Muscle of arm (tissue), 14 donors: Measurements from ENCODE around the gene TIA1. TPM values are rescaled to one million over a fixed set of nuclear protein-coding genes. Genes with fewer than 3 reads are reported as not detected.
"Not testable (repeated sequence)": the region's sequence is repeated elsewhere in the genome, so short reads cannot be mapped to it uniquely, and the experiment has no call there.

Experiments
- DNase-seq: peaks from one replicate; pipeline ENCODE4 v3.0.0-alpha.2; 2013
- long read RNA-seq, 11 donors: transcript quantifications; one replicate each; lab custom pipeline, GENCODE V29; 2026
- polyA plus RNA-seq, 12 donors: library from polyadenylated mRNA; unstranded; fragments of 120-200 nt; gene quantifications; one replicate each; pipeline ENCODE4 v1.2.1, GENCODE V29; 2013; ENCODE audit not compliant: insufficient read length in 12 of 12

Gene TIA1, protein sequence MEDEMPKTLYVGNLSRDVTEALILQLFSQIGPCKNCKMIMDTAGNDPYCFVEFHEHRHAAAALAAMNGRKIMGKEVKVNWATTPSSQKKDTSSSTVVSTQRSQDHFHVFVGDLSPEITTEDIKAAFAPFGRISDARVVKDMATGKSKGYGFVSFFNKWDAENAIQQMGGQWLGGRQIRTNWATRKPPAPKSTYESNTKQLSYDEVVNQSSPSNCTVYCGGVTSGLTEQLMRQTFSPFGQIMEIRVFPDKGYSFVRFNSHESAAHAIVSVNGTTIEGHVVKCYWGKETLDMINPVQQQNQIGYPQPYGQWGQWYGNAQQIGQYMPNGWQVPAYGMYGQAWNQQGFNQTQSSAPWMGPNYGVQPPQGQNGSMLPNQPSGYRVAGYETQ
- polyA plus RNA-seq, result 100 to 1,000 TPM in 11 of 12 donors, not detected in 1; 126 to 347 (median 208) TPM
- long read RNA-seq, donor 1, full-length matches to known transcripts, result 35 of 35 reads
- long read RNA-seq, donor 1, partial matches to known transcripts, result 0 of 35 reads
- long read RNA-seq, donor 1, other reads (novel, unspliced or antisense), result 0 of 35 reads
- long read RNA-seq, donor 2, full-length matches to known transcripts, result 22 of 55 reads
- long read RNA-seq, donor 2, partial matches to known transcripts, result 33 of 55 reads
- long read RNA-seq, donor 2, other reads (novel, unspliced or antisense), result 0 of 55 reads
- long read RNA-seq, donor 3, full-length matches to known transcripts, result 11 of 21 reads
- long read RNA-seq, donor 3, partial matches to known transcripts, result 0 of 21 reads
- long read RNA-seq, donor 3, other reads (novel, unspliced or antisense), result 10 of 21 reads
- long read RNA-seq, donor 4, full-length matches to known transcripts, result 10 of 10 reads
- long read RNA-seq, donor 4, partial matches to known transcripts, result 0 of 10 reads
- long read RNA-seq, donor 4, other reads (novel, unspliced or antisense), result 0 of 10 reads
- long read RNA-seq, donor 5, full-length matches to known transcripts, result 23 of 23 reads
- long read RNA-seq, donor 5, partial matches to known transcripts, result 0 of 23 reads
- long read RNA-seq, donor 5, other reads (novel, unspliced or antisense), result 0 of 23 reads
- long read RNA-seq, donor 6, full-length matches to known transcripts, result 11 of 11 reads
- long read RNA-seq, donor 6, partial matches to known transcripts, result 0 of 11 reads
- long read RNA-seq, donor 6, other reads (novel, unspliced or antisense), result 0 of 11 reads
- long read RNA-seq, donor 7, full-length matches to known transcripts, result 19 of 19 reads
- long read RNA-seq, donor 7, partial matches to known transcripts, result 0 of 19 reads
- long read RNA-seq, donor 7, other reads (novel, unspliced or antisense), result 0 of 19 reads
- long read RNA-seq, donor 8, full-length matches to known transcripts, result 23 of 36 reads
- long read RNA-seq, donor 8, partial matches to known transcripts, result 13 of 36 reads
- long read RNA-seq, donor 8, other reads (novel, unspliced or antisense), result 0 of 36 reads
- long read RNA-seq, donor 9, full-length matches to known transcripts, result 15 of 15 reads
- long read RNA-seq, donor 9, partial matches to known transcripts, result 0 of 15 reads
- long read RNA-seq, donor 9, other reads (novel, unspliced or antisense), result 0 of 15 reads
- long read RNA-seq, donor 10, full-length matches to known transcripts, result 15 of 15 reads
- long read RNA-seq, donor 10, partial matches to known transcripts, result 0 of 15 reads
- long read RNA-seq, donor 10, other reads (novel, unspliced or antisense), result 0 of 15 reads
- long read RNA-seq, donor 11, full-length matches to known transcripts, result 21 of 21 reads
- long read RNA-seq, donor 11, partial matches to known transcripts, result 0 of 21 reads
- long read RNA-seq, donor 11, other reads (novel, unspliced or antisense), result 0 of 21 reads

DNA sequence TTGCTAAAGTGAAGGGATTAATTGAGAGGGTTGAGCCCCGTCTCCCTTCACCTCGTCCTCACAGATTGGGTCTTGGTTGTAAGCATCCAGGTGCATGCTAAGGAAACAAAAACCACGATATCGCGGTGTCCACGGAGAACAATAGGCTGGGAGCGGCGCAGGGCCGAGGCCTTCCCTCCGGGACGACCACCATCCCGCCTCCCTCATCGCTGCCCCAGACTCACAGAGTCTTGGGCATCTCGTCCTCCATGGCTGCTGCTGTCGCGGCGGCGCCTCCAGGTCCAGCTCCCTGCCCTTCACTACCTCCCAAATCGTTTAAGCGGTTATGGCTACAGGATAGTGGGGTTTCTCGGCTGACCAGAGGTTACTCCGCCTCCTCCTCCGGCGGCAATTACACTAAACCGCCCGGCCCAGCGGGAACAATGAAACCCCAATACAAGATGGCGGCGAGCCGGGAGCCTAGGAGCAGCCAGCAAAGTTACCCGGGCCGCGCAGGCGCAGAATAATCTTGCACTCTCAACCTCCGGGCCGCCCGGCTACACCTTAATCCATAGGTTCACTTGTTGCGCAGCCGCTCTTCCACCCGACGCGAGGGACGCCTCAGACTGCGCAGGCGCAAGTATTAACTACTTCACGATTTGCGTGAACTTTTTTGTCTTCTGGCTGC is at the start of gene TIA1:
TIA1 (minus strand) TSS at position 448 of the 667 bp plus-strand sequence; CDS start at position 250, 198 bp downstream.
- DNase-seq, result peak; percentile 99

- not testable (repeated sequence) for DNase-seq
These were observed 49.4 kb upstream of the TIA1 start for GRCh38 chr2:70297828-70298227.

DNA sequence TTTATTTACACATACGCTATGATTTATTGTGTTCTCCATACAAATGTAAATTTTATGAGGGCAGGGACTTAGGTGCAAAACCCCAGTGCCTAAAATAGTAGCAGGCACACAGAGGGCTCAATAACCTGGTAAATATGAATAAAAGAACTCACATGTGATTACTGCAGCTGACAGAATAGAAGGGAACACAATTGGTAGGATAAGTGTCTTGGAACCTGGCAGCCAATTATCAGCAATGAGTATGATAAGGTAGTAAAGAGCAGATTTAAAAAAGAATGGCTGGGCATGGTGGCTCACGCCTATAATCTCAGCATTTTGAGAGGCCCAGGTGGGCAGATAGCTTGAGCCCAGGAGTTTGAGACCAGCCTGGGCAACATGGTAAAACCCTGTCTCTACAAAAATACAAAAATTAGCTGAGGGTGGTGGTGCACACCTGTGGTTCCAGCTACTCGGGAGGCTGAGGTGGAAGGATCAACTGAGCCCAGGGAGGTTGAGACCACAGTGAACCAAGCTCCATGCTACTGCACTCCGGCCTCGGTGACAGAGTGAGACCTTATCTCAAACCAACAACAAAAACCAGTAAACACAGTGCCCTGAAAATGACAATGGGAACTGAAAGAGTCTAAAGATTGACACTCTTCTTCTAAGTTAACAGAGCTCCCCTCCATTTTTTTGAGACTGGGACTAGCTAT is 35.2 kb upstream of the TIA1 start:
- no peak for DNase-seq

GRCh38 chr2:70282439-70282838 is 34.0 kb upstream of the TIA1 start:
- DNase-seq, result no peak

GRCh38 chr2:70280242-70280798 is 31.9 kb upstream of the TIA1 start:
- no peak for DNase-seq

- no peak for DNase-seq
These were observed 21.9 kb upstream of the TIA1 start for GRCh38 chr2:70270323-70270722.

GRCh38 chr2:70269422-70270302 is 21.2 kb upstream of the TIA1 start:
- not testable (repeated sequence) for DNase-seq

GRCh38 chr2:70266925-70267324 is 18.5 kb upstream of the TIA1 start:
- DNase-seq, result not testable (repeated sequence)

- DNase-seq, result no peak
These were observed 13.1 kb upstream of the TIA1 start for GRCh38 chr2:70261501-70261900.

DNA sequence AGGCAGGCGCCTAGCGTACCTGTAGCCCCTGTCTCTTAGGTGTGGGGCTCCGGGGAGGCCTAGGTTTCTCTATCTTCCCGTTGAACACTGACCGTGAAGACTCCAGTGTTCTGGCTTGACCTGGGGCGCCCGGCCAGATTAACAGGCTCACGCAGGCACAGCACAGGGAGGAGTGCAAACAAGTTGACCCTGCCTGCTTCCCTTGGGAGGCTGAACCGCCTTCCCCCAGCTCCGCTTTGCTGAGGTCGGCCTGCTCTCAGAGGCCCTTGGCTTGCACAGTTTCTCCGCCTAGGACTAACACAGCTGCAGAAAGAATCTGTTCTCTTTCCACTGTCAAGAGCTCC is 10.1 kb upstream of the TIA1 start:
- DNase-seq, result peak; percentile 51

GRCh38 chr2:70255637-70256314 is 7.3 kb upstream of the TIA1 start:
- DNase-seq, result no peak

- DNase-seq, result no peak
These were observed 2.0 kb upstream of the TIA1 start for GRCh38 chr2:70250434-70250833.

GRCh38 chr2:70247364-70248180 is 856 bp downstream of the TIA1 start:
- DNase-seq, result peak; percentile 68

- DNase-seq, result no peak
These were observed 4.4 kb downstream of the TIA1 start for GRCh38 chr2:70243806-70244584.

- no peak for DNase-seq
These were observed 5.9 kb downstream of the TIA1 start for GRCh38 chr2:70242552-70242951.

DNA sequence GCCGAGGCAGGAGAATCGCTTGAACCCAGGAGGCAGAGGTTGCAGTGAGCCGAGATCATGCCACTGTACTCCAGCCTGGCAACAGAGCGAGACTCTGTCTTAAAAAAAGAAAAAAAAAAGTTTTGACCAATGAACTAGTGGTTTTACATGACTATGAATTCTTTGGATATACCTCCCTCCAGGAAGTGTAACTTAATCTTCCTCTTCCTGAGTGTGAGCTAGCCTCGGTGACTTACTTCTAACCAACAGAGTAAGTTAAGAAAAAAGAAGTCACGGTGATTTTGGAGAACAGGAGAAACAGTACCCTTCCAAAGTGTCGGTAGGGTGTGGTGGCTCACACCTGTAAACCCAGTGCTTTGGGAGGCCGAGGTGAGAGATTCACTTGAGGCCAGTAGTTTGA is 7.1 kb downstream of the TIA1 start:
- DNase-seq, result no peak
